Spleen (tissue), 11 donors: ENCODE results near the gene CKMT2. TPM values are rescaled to one million over a fixed set of nuclear protein-coding genes. Genes with fewer than 3 reads are reported as not detected.

Experiments
- DNase-seq: peaks from one replicate; pipeline ENCODE4 v3.0.0-alpha.2; 2020
- H3K27ac ChIP-seq, 8 donors: fragments of 200-600 bp; sonication (generic) in 7 of 8; 1 replicate in 4 of 8; 2 replicates in 4 of 8; pipeline versions ENCODE4 v1.5.0 to v1.8.0; 2016 to 2021; ENCODE audit warnings: inconsistent platforms in 4 of 8, mild to moderate bottlenecking in 4 of 8, moderate library complexity in 1 of 8
- H3K27me3 ChIP-seq, 7 donors: fragments of 200-600 bp; sonication (generic) in 6 of 7; replicated peaks in 1 of 7; 1 replicate in 4 of 7; 2 replicates in 3 of 7; pipeline versions ENCODE4 v1.5.0 to v1.8.0; 2016 to 2021; ENCODE audit warnings: inconsistent platforms in 3 of 7, mild to moderate bottlenecking in 1 of 7
- H3K36me3 ChIP-seq, 6 donors: fragments of 200-600 bp; sonication (generic) in 5 of 6; 1 replicate in 4 of 6; 2 replicates in 2 of 6; pipeline versions ENCODE4 v1.5.0 to v1.8.0; 2016 to 2021; ENCODE audit warnings: inconsistent platforms in 2 of 6
- H3K4me1 ChIP-seq, 6 donors: fragments of 200-600 bp; sonication (generic) in 5 of 6; 1 replicate in 3 of 6; 2 replicates in 3 of 6; pipeline versions ENCODE4 v1.5.0 to v1.8.0; 2016 to 2021; ENCODE audit warnings: inconsistent platforms in 3 of 6
- H3K4me3 ChIP-seq, 8 donors: fragments of 200-600 bp; sonication (generic) in 7 of 8; 1 replicate in 4 of 8; 2 replicates in 4 of 8; pipeline versions ENCODE4 v1.5.0 to v1.8.0; 2016 to 2021; ENCODE audit warnings: inconsistent platforms in 4 of 8, mild to moderate bottlenecking in 4 of 8, moderate library complexity in 2 of 8
- H3K9me3 ChIP-seq, 8 donors: fragments of 200-600 bp; sonication (generic) in 7 of 8; 1 replicate in 4 of 8; 2 replicates in 4 of 8; pipeline versions ENCODE4 v1.5.0 to v1.8.0; 2016 to 2021; ENCODE audit warnings: inconsistent platforms in 4 of 8
- CTCF ChIP-seq, 11 experiments: fragments of 200-600 bp in 7 of 11; fragments of 450-650 bp in 4 of 11; sonication (generic) in 4 of 11; IDR thresholded peaks in 8 of 11; conservative IDR thresholded peaks in 3 of 11; 1 replicate in 7 of 11; 2 replicates in 4 of 11; pipeline versions ENCODE4 v1.4.0 to v1.8.0; 2016 to 2021; ENCODE audit warnings: antibody characterized with exemption in 11 of 11, inconsistent platforms in 4 of 11, mild to moderate bottlenecking in 1 of 11
- POLR2A ChIP-seq, 3 donors: fragments of 450-650 bp; IDR thresholded peaks; one replicate each; pipeline ENCODE4 v1.5.1; 2017; ENCODE audit warnings: antibody characterized with exemption in 3 of 3, mild to moderate bottlenecking in 1 of 3
- POLR2AphosphoS5 ChIP-seq, 3 donors: sonication (generic); formaldehyde crosslinking; IDR thresholded peaks; one replicate each; pipeline ENCODE4 v1.5.1; 2017; ENCODE audit warnings: antibody characterized with exemption in 3 of 3
- WGBS, 5 donors: extraction: QIAGEN DNeasy Blood & Tissue Kit in 3 of 5; methylation state at CpG; one replicate each; pipeline versions ENCODE4 v1.1.5 to v1.1.7; 2013 to 2018; 5-methylcytosine and 5-hydroxymethylcytosine counted together
- intact Hi-C: fragments of 100-400 bp; cut with DNase I; formaldehyde crosslinking; loops from one replicate; pipeline ENCODE4 v1.15.0; 2023; ENCODE audit warnings: low total_unique reads
- polyA plus RNA-seq, 3 donors: library from polyadenylated mRNA; stranded (reverse); fragments of 200-250 nt; gene quantifications; one replicate each; pipeline ENCODE4 v1.2.1, GENCODE V29; 2013
- total RNA-seq, 7 donors: library from RNA; depleted of rRNA in 3 of 7; stranded (reverse); fragments of >200 nt in 3 of 7; fragmentation: NEBNext Ultra II Directional in 4 of 7; extraction: Animal tissue kit (Norgen Biotek cat#: 25700) in 4 of 7; gene quantifications; one replicate each; pipeline versions ENCODE4 v1.1.0 to v1.2.1, GENCODE V29; 2016 to 2021
- donor health status: healthy with polysubstance abuse.
- donor health status: DM: no; HTN: no; CAD: no; lungs with moderate emphysema.
- donor health status: DM: no; HTN: no; CAD: no.
- donor health status: Bipolar disorder and iron deficiency.
- donor health status: healthy.
- donor health status: DM: no; HTN: no; CAD: no.
- donor health status: DM: yes; HTN: yes; CAD: no.

The CKMT2 gene
- total and polyA plus RNA-seq, 10 donors: 1.4 to 7.1 (median 2.5) TPM

GRCh38 chr5:81300921-81301270 lies 67.8 kb downstream of the CKMT2 start:
- Histone ChIP-seq H3K27ac (peak overlapping the region; percentile 92 to 96 (median 93)), H3K27me3 (no peaks in the 10 kb centered on the region), H3K36me3 (peaks cover 0 to 13% (median 0%) of the 10 kb centered on the region in 6 donors), H3K9me3 (no peaks in the 10 kb centered on the region), H3K4me3 (peak overlapping the region; percentile 54 to 88 (median 70)), H3K4me1 (peaks cover 27 to 61% (median 46%) of the 10 kb centered on the region in 6 donors)
- WGBS, 5 donors: 0 to 2% (median 0%) methylated on average over 2 of the region's 2 CpGs
- DNase-seq: no peak
- TF ChIP-seq CTCF (IDR thresholded peaks at IDR 0.05 in 8 of 11, conservative IDR thresholded peaks at IDR 0.05 in 3 of 11) (no peak), POLR2AphosphoS5 (IDR thresholded peaks at IDR 0.05) (no peak), POLR2A (IDR thresholded peaks at IDR 0.05) (no peak)
- intact Hi-C loops: no loop called here

GRCh38 chr5:81301271-81302015 lies 68.3 kb downstream of the CKMT2 start, which contains the start of gene ZCCHC9:
TSS of gene ZCCHC9 (plus strand) at chr5:81301587. CDS start at chr5:81304758, 3,171 bp downstream.
- TF ChIP-seq POLR2A (IDR thresholded peaks at IDR 0.05) (peak in 2 of 3 donors; percentile 16 to 67), POLR2AphosphoS5 (IDR thresholded peaks at IDR 0.05) (peak; percentile 96 to 97 (median 97)), CTCF (IDR thresholded peaks at IDR 0.05 in 8 of 11, conservative IDR thresholded peaks at IDR 0.05 in 3 of 11) (peak in 7 of 11 experiments; percentile 8 to 44 (median 19))
- peak; percentile 98 for DNase-seq
- intact Hi-C loops: no loop called here
- Histone ChIP-seq H3K36me3 (peaks cover 0 to 16% (median 0%) of the 10 kb centered on the region in 6 donors), H3K4me1 (peaks cover 27 to 65% (median 46%) of the 10 kb centered on the region in 6 donors), H3K9me3 (no peaks in the 10 kb centered on the region), H3K27ac (peak within 1 kb of the TSS; percentile 92 to 96 (median 93)), H3K27me3 (no peaks in the 10 kb centered on the region), H3K4me3 (peak within 1 kb of the TSS; percentile 54 to 88 (median 70))
- WGBS, 5 donors: 0% methylated on average over 37 to 54 of the region's 54 CpGs

GRCh38 chr5:81302596-81302995 lies 69.5 kb downstream of the CKMT2 start:
- intact Hi-C loops: no loop called here
- peak overlapping the region in 6 of 8 donors; percentile 66 to 88 (median 70) for H3K4me3 ChIP-seq
- 88 to 94% (median 90%) methylated on average over 5 of the region's 5 CpGs for WGBS, 5 donors

More at GRCh38 chr5:81302596-81302995, 69.5 kb downstream of the CKMT2 start:
- Histone ChIP-seq H3K9me3 (no peaks in the 10 kb centered on the region), H3K27ac (no peak overlapping the region), H3K36me3 (peaks cover 0 to 16% (median 0%) of the 10 kb centered on the region in 6 donors), H3K4me1 (peaks cover 27 to 65% (median 46%) of the 10 kb centered on the region in 6 donors), H3K27me3 (no peaks in the 10 kb centered on the region)
- no peak for DNase-seq
- TF ChIP-seq CTCF (IDR thresholded peaks at IDR 0.05 in 8 of 11, conservative IDR thresholded peaks at IDR 0.05 in 3 of 11): no peak
- no peak for TF ChIP-seq POLR2A (IDR thresholded peaks at IDR 0.05)
- TF ChIP-seq POLR2AphosphoS5 (IDR thresholded peaks at IDR 0.05): no peak
